Activated T-helper 1 cell treated with anti-CD3 and anti-CD28 coated beads, Interleukin-2, amount 50 U/mL, for 16 hours (primary cell): Measurements from ENCODE around the gene GNA12.
"Not testable (repeated sequence)": the region's sequence is repeated elsewhere in the genome, so short reads cannot be mapped to it uniquely, and the experiment has no call there.

Experiments
- DNase-seq, 2 donors: peaks; one replicate each; pipeline ENCODE4 v3.0.0-alpha.2; 2020; ENCODE audit warnings: low read depth in 1 of 2, low spot score in 1 of 2

The GNA12 gene

DNA sequence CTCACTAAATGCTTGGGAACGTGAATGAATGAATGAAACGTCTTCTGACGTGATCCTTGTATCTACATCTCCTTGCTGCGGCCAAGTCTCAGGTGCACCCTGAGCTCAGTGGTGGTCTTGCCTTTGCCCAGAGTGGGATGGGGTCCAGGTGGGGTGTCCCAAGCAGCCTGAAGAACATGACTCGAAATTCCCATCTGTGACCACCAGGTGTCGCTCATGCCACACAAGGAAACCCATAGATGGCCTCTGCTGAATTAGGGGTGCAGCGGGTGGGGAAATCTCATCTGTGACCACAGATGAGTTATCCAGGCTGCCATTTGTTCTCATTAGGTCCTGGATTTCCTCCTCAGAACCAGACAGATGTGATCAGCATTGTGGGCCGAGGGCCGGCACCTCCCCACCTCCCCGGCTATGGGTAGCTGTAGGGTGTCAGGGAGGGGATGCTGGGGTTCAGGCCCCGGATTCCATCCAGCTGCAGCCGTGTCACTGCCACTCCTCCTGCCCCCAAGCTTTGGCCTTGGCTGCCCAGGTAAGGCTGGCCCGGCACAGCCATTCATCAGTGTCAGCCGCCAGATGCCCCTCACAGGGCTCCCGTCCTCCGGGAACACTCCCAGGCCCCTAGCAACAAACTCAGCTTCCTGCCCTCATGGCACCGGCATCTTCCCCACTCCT is 21.0 kb upstream of the GNA12 start:
- DNase-seq, result peak; percentile 47 to 52

GRCh38 chr7:2864204-2864985 is 20.3 kb upstream of the GNA12 start:
- DNase-seq, result no peak

GRCh38 chr7:2863461-2864066 is 19.5 kb upstream of the GNA12 start:
- peak; percentile 42 to 49 for DNase-seq

GRCh38 chr7:2862831-2863361 is 18.8 kb upstream of the GNA12 start:
- no peak for DNase-seq

DNA sequence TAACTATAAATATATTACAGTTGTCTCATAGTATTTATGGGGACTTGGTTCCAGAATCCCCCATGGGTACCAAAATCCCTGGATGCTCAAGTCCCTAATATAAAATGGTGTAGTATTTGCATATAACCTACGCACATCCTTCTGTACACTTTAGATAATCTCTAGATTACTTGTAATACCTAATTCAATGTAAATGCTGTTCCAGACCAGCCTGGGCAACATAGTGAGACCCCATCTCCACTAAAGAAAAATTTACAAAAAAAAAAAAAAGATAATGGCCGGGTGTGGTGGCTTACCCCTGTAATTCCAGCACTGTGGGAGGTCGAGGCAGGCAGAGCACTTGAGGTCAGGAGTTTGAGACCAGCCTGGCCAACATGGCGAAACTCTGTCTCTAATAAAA is 17.4 kb upstream of the GNA12 start:
- no peak for DNase-seq

- no peak for DNase-seq
Observed at GRCh38 chr7:2860627-2861133, 16.6 kb upstream of the GNA12 start.

GRCh38 chr7:2859952-2860351 is 15.8 kb upstream of the GNA12 start:
- no peak for DNase-seq

- no peak for DNase-seq
Observed at GRCh38 chr7:2858621-2859020, 14.5 kb upstream of the GNA12 start.

GRCh38 chr7:2856388-2857169 is 12.5 kb upstream of the GNA12 start:
- no peak for DNase-seq

- DNase-seq, result no peak
Observed at GRCh38 chr7:2855386-2855785, 11.3 kb upstream of the GNA12 start.

DNA sequence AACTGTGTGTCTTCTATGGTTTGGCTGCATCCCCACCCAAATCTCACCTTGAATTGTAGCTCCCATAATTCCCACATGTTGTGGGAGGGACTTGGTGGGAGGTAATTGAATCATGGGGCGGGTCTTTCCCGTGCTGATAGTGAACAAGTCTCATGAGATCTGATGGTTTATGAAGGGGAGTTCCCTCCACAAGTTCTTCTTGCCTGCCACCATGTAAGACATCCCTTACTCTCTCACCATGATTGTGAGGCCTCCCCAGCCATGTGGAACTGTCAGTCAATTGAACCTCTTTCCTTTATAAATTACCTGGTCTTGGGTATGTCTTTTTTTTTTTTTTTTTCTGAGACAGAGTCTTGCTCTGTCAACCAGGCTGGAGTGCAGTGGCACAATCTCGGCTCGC is 9.4 kb upstream of the GNA12 start:
- not testable (repeated sequence) for DNase-seq

GRCh38 chr7:2853147-2853546 is 9.0 kb upstream of the GNA12 start:
- DNase-seq, result no peak

GRCh38 chr7:2851497-2851896 is 7.4 kb upstream of the GNA12 start:
- DNase-seq, result no peak

DNA sequence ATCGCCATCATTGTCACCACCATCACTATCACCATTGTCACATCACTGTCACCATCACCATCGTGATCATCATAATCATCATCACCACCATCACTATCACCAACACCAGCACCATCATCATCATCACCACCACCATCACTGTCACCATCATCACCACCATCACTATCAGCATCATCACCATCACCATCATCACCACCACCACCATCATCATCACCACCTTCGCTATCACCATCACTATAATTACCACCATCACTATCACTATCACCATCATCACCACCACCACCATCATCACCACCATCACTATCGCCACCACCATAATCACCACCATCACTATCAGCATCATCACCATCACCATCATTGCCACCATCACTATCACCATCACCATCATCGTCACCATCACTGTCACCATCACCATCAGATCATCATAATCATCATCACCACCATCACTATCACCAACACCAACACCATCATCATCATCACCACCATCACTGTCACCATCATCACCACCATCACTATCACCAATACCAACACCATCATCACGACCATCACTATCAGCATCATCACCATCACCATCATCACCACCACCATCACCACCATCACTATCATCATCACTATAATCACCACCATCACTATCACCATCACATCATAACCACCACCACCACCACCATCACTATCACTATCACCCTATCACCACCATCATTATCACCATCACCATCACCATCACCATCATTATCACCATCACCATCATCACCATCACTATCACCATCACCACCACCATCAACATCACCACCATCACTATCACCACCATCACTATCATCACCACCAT is 6.0 kb upstream of the GNA12 start:
- no peak for DNase-seq

- no peak for DNase-seq
Observed at GRCh38 chr7:2845034-2845592, 1.0 kb upstream of the GNA12 start.

- no peak for DNase-seq
Observed at GRCh38 chr7:2843711-2844152, 376 bp downstream of the GNA12 start.

DNA sequence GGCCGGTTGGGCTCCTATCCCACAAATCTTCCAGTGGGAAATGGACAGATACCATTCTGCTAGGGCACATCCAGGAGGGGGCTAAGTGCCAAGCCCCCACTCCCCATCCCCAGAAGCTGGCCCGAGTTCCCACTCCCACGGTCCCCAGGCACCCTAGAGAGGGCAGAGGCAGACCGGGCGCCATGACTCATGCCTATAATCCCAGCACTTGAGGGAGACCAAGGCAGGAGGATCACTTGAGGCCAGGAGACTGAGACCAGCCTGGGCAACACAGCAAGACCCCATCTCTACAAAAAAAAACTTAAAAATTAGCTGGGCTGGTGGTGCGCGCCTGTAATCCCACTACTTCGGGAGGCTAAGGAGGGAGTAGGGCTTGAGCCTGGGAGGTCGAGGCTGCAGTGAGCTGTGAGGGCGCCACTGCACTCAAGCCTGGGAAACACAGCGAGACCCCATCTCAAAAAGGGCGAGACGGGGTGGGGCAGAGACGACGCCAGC is 870 bp downstream of the GNA12 start:
- DNase-seq, result no peak

- DNase-seq, result no peak
Observed at GRCh38 chr7:2841907-2842306, 2.2 kb downstream of the GNA12 start.

GRCh38 chr7:2840458-2840857 is 3.6 kb downstream of the GNA12 start:
- DNase-seq, result no peak
